Caki2 (cell line): ENCODE measurements around the gene B4GALT2. TPM values are rescaled to one million over a fixed set of nuclear protein-coding genes. Genes with fewer than 3 reads are reported as not detected.

Source experiments
- DNase-seq: peaks from one replicate; pipeline ENCODE4 v3.0.0-alpha.2; 2015; ENCODE audit warnings: low read depth
- in situ Hi-C: cut with HindIII; loops from 2 replicates; pipeline ENCODE4 v1.10.0; 2016; ENCODE audit warnings: low sequenced_read_pairs, low pct_unique_long_range_greater_than_20kb, mixed read lengths
- total RNA-seq: library from RNA; depleted of rRNA; stranded (reverse); fragments of >200 nt; shearing (Covaris generic); gene quantifications from 2 replicates; pipeline ENCODE4 v1.2.3, GENCODE V29; 2014; ENCODE audit warnings: low replicate concordance

Gene B4GALT2
- total RNA-seq, 1 experiment from 2014 or later = 88.9 TPM

GRCh38 chr1:43979528-43980254 is 681 bp downstream of the B4GALT2 start:
- DNase-seq = peak; percentile 30
- in situ Hi-C loops = no loop called here

- in situ Hi-C loops = no loop called here
- DNase-seq = no peak
Observed at GRCh38 chr1:43980255-43981134, 1.5 kb downstream of the B4GALT2 start.

- in situ Hi-C loops = no loop called here
- no peak for DNase-seq
Observed at GRCh38 chr1:43981135-43981491, 2.1 kb downstream of the B4GALT2 start.

- in situ Hi-C loops = no loop called here
- no peak for DNase-seq
Observed at GRCh38 chr1:43981636-43982035, 2.6 kb downstream of the B4GALT2 start.

- in situ Hi-C loops = no loop called here
- no peak for DNase-seq
Observed at GRCh38 chr1:43982241-43982640, 3.2 kb downstream of the B4GALT2 start.

GRCh38 chr1:43982808-43983207 is 3.8 kb downstream of the B4GALT2 start:
- DNase-seq = no peak
- in situ Hi-C loops = no loop called here

- in situ Hi-C loops = no loop called here
- no peak for DNase-seq
Observed at GRCh38 chr1:43983253-43983899, 4.4 kb downstream of the B4GALT2 start.

- DNase-seq = no peak
- in situ Hi-C loops = no loop called here
Observed at GRCh38 chr1:43984855-43985254, 5.8 kb downstream of the B4GALT2 start.

- in situ Hi-C loops = no loop called here
- no peak for DNase-seq
Observed at GRCh38 chr1:43985984-43986595, 7.1 kb downstream of the B4GALT2 start.

GRCh38 chr1:43986712-43987111 is 7.7 kb downstream of the B4GALT2 start:
- DNase-seq = no peak
- in situ Hi-C loops = no loop called here

GRCh38 chr1:43987159-43987902 is 8.3 kb downstream of the B4GALT2 start:
- in situ Hi-C loops = no loop called here

GRCh38 chr1:43990271-43991199 is 11.5 kb downstream of the B4GALT2 start:
- in situ Hi-C loops = no loop called here
- no peak for DNase-seq

More at GRCh38 chr1:43987159-43987902, 8.3 kb downstream of the B4GALT2 start:
- no peak for DNase-seq

- in situ Hi-C loops = no loop called here
- DNase-seq = no peak
Observed at GRCh38 chr1:43991200-43991475, 12.1 kb downstream of the B4GALT2 start.

GRCh38 chr1:43991476-43992231 is 12.6 kb downstream of the B4GALT2 start, which contains the start of gene CCDC24:
Gene CCDC24, plus strand, starts transcription at chr1:43991599. Its CDS starts 280 bp downstream, at chr1:43991879.
- in situ Hi-C loops = no loop called here
- DNase-seq = peak; percentile 89

- in situ Hi-C loops = no loop called here
- DNase-seq = no peak
Observed at GRCh38 chr1:43992232-43992995, 13.4 kb downstream of the B4GALT2 start.
